Measurements from ENCODE around the gene IL3RA.
"Not testable (repeated sequence)": the region's sequence is repeated elsewhere in the genome, so short reads cannot be mapped to it uniquely, and the experiment has no call there.

IL3RA gene

GRCh38 chrX:1401611-1402430 is 65.2 kb downstream of the IL3RA start:
- H3K4me1 ChIP-seq (ENCODE audit: control insufficient read depth, insufficient read depth, low read length, poor library complexity, severe bottlenecking): no peaks in the 10 kb centered on the region
- peaks cover 87% of the 10 kb centered on the region for H3K36me3 ChIP-seq (ENCODE audit: control insufficient read depth, insufficient read depth, low read length)
- H3K27ac ChIP-seq (ENCODE audit: low read depth, low read length, severe bottlenecking): no peak overlapping the region
- H3K9me3 ChIP-seq (ENCODE audit: control insufficient read depth, low read length): no peaks in the 10 kb centered on the region
- 94 to 98% methylated on average over 24 of the region's 30 CpGs for WGBS, 2 experiments (ENCODE audit: insufficient coverage in 2 of 2)
- no peak overlapping the region for H3K4me3 ChIP-seq (ENCODE audit: extremely low read depth, insufficient read depth, low read length, poor library complexity, severe bottlenecking)

- Histone ChIP-seq H3K36me3 (ENCODE audit: control insufficient read depth, insufficient read depth, low read length) (peaks cover 87% of the 10 kb centered on the region), H3K9me3 (ENCODE audit: control insufficient read depth, low read length) (no peaks in the 10 kb centered on the region)
These were observed 66.6 kb downstream of the IL3RA start for GRCh38 chrX:1403228-1403627.

GRCh38 chrX:1403867-1404266 is 67.3 kb downstream of the IL3RA start:
- H3K4me1 ChIP-seq (ENCODE audit: control insufficient read depth, insufficient read depth, low read length, poor library complexity, severe bottlenecking); H3K4me3 ChIP-seq (ENCODE audit: extremely low read depth, insufficient read depth, low read length, poor library complexity, severe bottlenecking); H3K27ac ChIP-seq (ENCODE audit: low read depth, low read length, severe bottlenecking); H3K9me3 ChIP-seq (ENCODE audit: control insufficient read depth, low read length): not testable (repeated sequence)
- H3K36me3 ChIP-seq (ENCODE audit: control insufficient read depth, insufficient read depth, low read length): peaks cover 80% of the 10 kb centered on the region
- 95 to 97% methylated on average over 3 of the region's 3 CpGs for WGBS, 2 experiments (ENCODE audit: insufficient coverage in 2 of 2)

More at GRCh38 chrX:1403228-1403627, 66.6 kb downstream of the IL3RA start:
- WGBS, 2 experiments (ENCODE audit: insufficient coverage in 2 of 2): 97 to 98% methylated on average over 9 of the region's 10 CpGs
- no peaks in the 10 kb centered on the region for H3K4me1 ChIP-seq (ENCODE audit: control insufficient read depth, insufficient read depth, low read length, poor library complexity, severe bottlenecking)
- no peak overlapping the region for H3K4me3 ChIP-seq (ENCODE audit: extremely low read depth, insufficient read depth, low read length, poor library complexity, severe bottlenecking)
- H3K27ac ChIP-seq (ENCODE audit: low read depth, low read length, severe bottlenecking): no peak overlapping the region

- not testable (repeated sequence) for H3K27ac ChIP-seq (ENCODE audit: low read depth, low read length, severe bottlenecking); H3K4me3 ChIP-seq (ENCODE audit: extremely low read depth, insufficient read depth, low read length, poor library complexity, severe bottlenecking); H3K9me3 ChIP-seq (ENCODE audit: control insufficient read depth, low read length); H3K4me1 ChIP-seq (ENCODE audit: control insufficient read depth, insufficient read depth, low read length, poor library complexity, severe bottlenecking)
- peaks cover 74% of the 10 kb centered on the region for H3K36me3 ChIP-seq (ENCODE audit: control insufficient read depth, insufficient read depth, low read length)
- WGBS, 2 experiments (ENCODE audit: insufficient coverage in 2 of 2): 95 to 100% methylated on average over 2 of the region's 2 CpGs
These were observed 69.2 kb downstream of the IL3RA start for GRCh38 chrX:1405769-1406168.

- Histone ChIP-seq H3K4me1 (ENCODE audit: control insufficient read depth, insufficient read depth, low read length, poor library complexity, severe bottlenecking) (no peaks in the 10 kb centered on the region), H3K9me3 (ENCODE audit: control insufficient read depth, low read length) (no peaks in the 10 kb centered on the region), H3K27ac (ENCODE audit: low read depth, low read length, severe bottlenecking) (no peak overlapping the region), H3K4me3 (ENCODE audit: extremely low read depth, insufficient read depth, low read length, poor library complexity, severe bottlenecking) (no peak overlapping the region), H3K36me3 (ENCODE audit: control insufficient read depth, insufficient read depth, low read length) (peaks cover 69% of the 10 kb centered on the region)
These were observed 70.5 kb downstream of the IL3RA start for GRCh38 chrX:1407035-1407434.

- H3K4me3 ChIP-seq (ENCODE audit: extremely low read depth, insufficient read depth, low read length, poor library complexity, severe bottlenecking): no peak overlapping the region
- WGBS, 2 experiments (ENCODE audit: insufficient coverage in 2 of 2): 90 to 92% methylated on average over 9 to 12 of the region's 12 CpGs
- H3K36me3 ChIP-seq (ENCODE audit: control insufficient read depth, insufficient read depth, low read length): peaks cover 63% of the 10 kb centered on the region
- H3K9me3 ChIP-seq (ENCODE audit: control insufficient read depth, low read length): no peaks in the 10 kb centered on the region
- H3K27ac ChIP-seq (ENCODE audit: low read depth, low read length, severe bottlenecking): no peak overlapping the region
- no peaks in the 10 kb centered on the region for H3K4me1 ChIP-seq (ENCODE audit: control insufficient read depth, insufficient read depth, low read length, poor library complexity, severe bottlenecking)
These were observed 74.7 kb downstream of the IL3RA start for GRCh38 chrX:1411326-1411725.

- no peak overlapping the region for H3K27ac ChIP-seq (ENCODE audit: low read depth, low read length, severe bottlenecking)
- H3K9me3 ChIP-seq (ENCODE audit: control insufficient read depth, low read length): no peaks in the 10 kb centered on the region
- H3K4me3 ChIP-seq (ENCODE audit: extremely low read depth, insufficient read depth, low read length, poor library complexity, severe bottlenecking): no peak overlapping the region
- WGBS, 2 experiments (ENCODE audit: insufficient coverage in 2 of 2): 93 to 94% methylated on average over 26 to 31 of the region's 31 CpGs
- no peaks in the 10 kb centered on the region for H3K4me1 ChIP-seq (ENCODE audit: control insufficient read depth, insufficient read depth, low read length, poor library complexity, severe bottlenecking)
- H3K36me3 ChIP-seq (ENCODE audit: control insufficient read depth, insufficient read depth, low read length): peaks cover 60% of the 10 kb centered on the region
These were observed 76.1 kb downstream of the IL3RA start for GRCh38 chrX:1412551-1413161.

- H3K9me3 ChIP-seq (ENCODE audit: control insufficient read depth, low read length): peaks cover 2% of the 10 kb centered on the region
- no peaks in the 10 kb centered on the region for H3K4me1 ChIP-seq (ENCODE audit: control insufficient read depth, insufficient read depth, low read length, poor library complexity, severe bottlenecking)
- no peak overlapping the region for H3K4me3 ChIP-seq (ENCODE audit: extremely low read depth, insufficient read depth, low read length, poor library complexity, severe bottlenecking)
- no peak overlapping the region for H3K27ac ChIP-seq (ENCODE audit: low read depth, low read length, severe bottlenecking)
- 63 to 74% methylated on average over 13 to 14 of the region's 15 CpGs for WGBS, 2 experiments (ENCODE audit: insufficient coverage in 2 of 2)
- H3K36me3 ChIP-seq (ENCODE audit: control insufficient read depth, insufficient read depth, low read length): peaks cover 72% of the 10 kb centered on the region
These were observed 79.8 kb downstream of the IL3RA start for GRCh38 chrX:1416327-1416784.

GRCh38 chrX:1416965-1417760 is 80.6 kb downstream of the IL3RA start:
- Histone ChIP-seq H3K4me1 (ENCODE audit: control insufficient read depth, insufficient read depth, low read length, poor library complexity, severe bottlenecking) (no peaks in the 10 kb centered on the region), H3K36me3 (ENCODE audit: control insufficient read depth, insufficient read depth, low read length) (peaks cover 75% of the 10 kb centered on the region), H3K27ac (ENCODE audit: low read depth, low read length, severe bottlenecking) (no peak overlapping the region), H3K9me3 (ENCODE audit: control insufficient read depth, low read length) (peaks cover 10% of the 10 kb centered on the region), H3K4me3 (ENCODE audit: extremely low read depth, insufficient read depth, low read length, poor library complexity, severe bottlenecking) (no peak overlapping the region)
- 67 to 69% methylated on average over 12 to 14 of the region's 14 CpGs for WGBS, 2 experiments (ENCODE audit: insufficient coverage in 2 of 2)

- WGBS, 2 experiments (ENCODE audit: insufficient coverage in 2 of 2): 94 to 97% methylated on average over 14 to 17 of the region's 20 CpGs
- H3K36me3 ChIP-seq (ENCODE audit: control insufficient read depth, insufficient read depth, low read length): peaks cover 75% of the 10 kb centered on the region
- peaks cover 16% of the 10 kb centered on the region for H3K9me3 ChIP-seq (ENCODE audit: control insufficient read depth, low read length)
- H3K4me1 ChIP-seq (ENCODE audit: control insufficient read depth, insufficient read depth, low read length, poor library complexity, severe bottlenecking): no peaks in the 10 kb centered on the region
- no peak overlapping the region for H3K4me3 ChIP-seq (ENCODE audit: extremely low read depth, insufficient read depth, low read length, poor library complexity, severe bottlenecking)
- H3K27ac ChIP-seq (ENCODE audit: low read depth, low read length, severe bottlenecking): no peak overlapping the region
These were observed 81.6 kb downstream of the IL3RA start for GRCh38 chrX:1417921-1418771.

Measured in mesodermal cell (in vitro differentiated cells).